Measurements from ENCODE around the gene UBAP1L. TPM values are rescaled to one million over a fixed set of nuclear protein-coding genes. Genes with fewer than 3 reads are reported as not detected.

Gene UBAP1L
- total RNA-seq, 2 donors from 2014 or later: 3.7 to 11.0 TPM

- Histone ChIP-seq H3K4me3 (peak within 1 kb of the TSS; percentile 89), H3K27ac (peak within 1 kb of the TSS; percentile 97 to 99), H3K9me3 (no peaks in the 10 kb centered on the region), H3K27me3 (replicated peaks; ENCODE audit: insufficient read depth) (no peaks in the 10 kb centered on the region), H3K36me3 (peaks cover 5% of the 10 kb centered on the region), H3K4me1 (ENCODE audit: control insufficient read depth in 1 of 2, low read depth in 2 of 2) (peaks cover 64 to 79% of the 10 kb centered on the region in 2 donors)
- no peak for DNase-seq (ENCODE audit: low spot score)
- no peak for TF ChIP-seq CTCF (IDR thresholded peaks at IDR 0.05)
- ATAC-seq (ENCODE audit: insufficient number of reproducible peaks, low FRiP score, low read depth): peak; percentile 12
These were observed 47.2 kb downstream of the UBAP1L start, which contains the start of gene RASL12 for GRCh38 chr15:65067645-65068402. Gene RASL12, minus strand, starts transcription at chr15:65067991. Its CDS starts 156 bp downstream, at chr15:65067835.

GRCh38 chr15:65067317-65067644 lies 47.7 kb downstream of the UBAP1L start:
- Histone ChIP-seq H3K27me3 (replicated peaks; ENCODE audit: insufficient read depth) (no peaks in the 10 kb centered on the region), H3K27ac (peak overlapping the region; percentile 97 to 99), H3K9me3 (no peaks in the 10 kb centered on the region), H3K4me3 (peak overlapping the region; percentile 89), H3K4me1 (ENCODE audit: control insufficient read depth in 1 of 2, low read depth in 2 of 2) (peaks cover 65 to 79% of the 10 kb centered on the region in 2 donors), H3K36me3 (peaks cover 6% of the 10 kb centered on the region)
- TF ChIP-seq CTCF (IDR thresholded peaks at IDR 0.05): no peak
- ATAC-seq (ENCODE audit: insufficient number of reproducible peaks, low FRiP score, low read depth) (no peak), DNase-seq (ENCODE audit: low spot score) (no peak)

GRCh38 chr15:65066635-65067316 lies 48.2 kb downstream of the UBAP1L start:
- H3K27ac ChIP-seq: peak overlapping the region; percentile 97 to 99
- peak; percentile 46 for ATAC-seq (ENCODE audit: insufficient number of reproducible peaks, low FRiP score, low read depth)
- no peaks in the 10 kb centered on the region for H3K27me3 ChIP-seq (replicated peaks; ENCODE audit: insufficient read depth)
- peaks cover 63 to 79% of the 10 kb centered on the region in 2 donors for H3K4me1 ChIP-seq (ENCODE audit: control insufficient read depth in 1 of 2, low read depth in 2 of 2)
- no peak for DNase-seq (ENCODE audit: low spot score)
- peak overlapping the region; percentile 89 for H3K4me3 ChIP-seq
- no peaks in the 10 kb centered on the region for H3K9me3 ChIP-seq
- H3K36me3 ChIP-seq: peaks cover 9% of the 10 kb centered on the region
- no peak for TF ChIP-seq CTCF (IDR thresholded peaks at IDR 0.05)

GRCh38 chr15:65066001-65066634 lies 48.9 kb downstream of the UBAP1L start:
- Histone ChIP-seq H3K9me3 (no peaks in the 10 kb centered on the region), H3K27ac (peak overlapping the region; percentile 97 to 99), H3K27me3 (replicated peaks; ENCODE audit: insufficient read depth) (no peaks in the 10 kb centered on the region), H3K4me3 (peak overlapping the region; percentile 89), H3K4me1 (ENCODE audit: control insufficient read depth in 1 of 2, low read depth in 2 of 2) (peaks cover 63 to 79% of the 10 kb centered on the region in 2 donors), H3K36me3 (peaks cover 9% of the 10 kb centered on the region)
- ATAC-seq (ENCODE audit: insufficient number of reproducible peaks, low FRiP score, low read depth) (no peak), DNase-seq (ENCODE audit: low spot score) (no peak)
- no peak for TF ChIP-seq CTCF (IDR thresholded peaks at IDR 0.05)

- peaks cover 60 to 82% of the 10 kb centered on the region in 2 donors for H3K4me1 ChIP-seq (ENCODE audit: control insufficient read depth in 1 of 2, low read depth in 2 of 2)
- no peaks in the 10 kb centered on the region for H3K27me3 ChIP-seq (replicated peaks; ENCODE audit: insufficient read depth)
- peaks cover 28% of the 10 kb centered on the region for H3K36me3 ChIP-seq
- H3K9me3 ChIP-seq: no peaks in the 10 kb centered on the region
- peak overlapping the region; percentile 97 to 99 for H3K27ac ChIP-seq
- H3K4me3 ChIP-seq: peak overlapping the region; percentile 11
- DNase-seq (ENCODE audit: low spot score): no peak
- no peak for TF ChIP-seq CTCF (IDR thresholded peaks at IDR 0.05)
- ATAC-seq (ENCODE audit: insufficient number of reproducible peaks, low FRiP score, low read depth): no peak
These were observed 52.3 kb downstream of the UBAP1L start for GRCh38 chr15:65062726-65063125.
